Gastrocnemius medialis (tissue), 4 donors: Measurements from ENCODE around the gene CYFIP2.

Experiments used
- POLR2A ChIP-seq, 2 donors: fragments of 450-650 bp; IDR thresholded peaks; one replicate each; pipeline ENCODE4 v1.6.1; 2017; ENCODE audit warnings: antibody characterized with exemption in 2 of 2, mild to moderate bottlenecking in 2 of 2, moderate library complexity in 2 of 2
- TF ChIP-seq, protein P1 (sequence below), 5 experiments: fragments of 450-650 bp in 3 of 5; fragments of 200-600 bp in 2 of 5; sonication (generic) in 2 of 5; IDR thresholded peaks in 4 of 5; conservative IDR thresholded peaks in 1 of 5; 1 replicate in 4 of 5; 2 replicates in 1 of 5; pipeline ENCODE4 v1.5.1; 2016 to 2019; ENCODE audit warnings: antibody characterized with exemption in 5 of 5, mild to moderate bottlenecking in 3 of 5, moderate library complexity in 3 of 5

GRCh38 chr5:157300564-157300963, 34.6 kb downstream of the CYFIP2 start:
- TF ChIP-seq, protein P1, sequence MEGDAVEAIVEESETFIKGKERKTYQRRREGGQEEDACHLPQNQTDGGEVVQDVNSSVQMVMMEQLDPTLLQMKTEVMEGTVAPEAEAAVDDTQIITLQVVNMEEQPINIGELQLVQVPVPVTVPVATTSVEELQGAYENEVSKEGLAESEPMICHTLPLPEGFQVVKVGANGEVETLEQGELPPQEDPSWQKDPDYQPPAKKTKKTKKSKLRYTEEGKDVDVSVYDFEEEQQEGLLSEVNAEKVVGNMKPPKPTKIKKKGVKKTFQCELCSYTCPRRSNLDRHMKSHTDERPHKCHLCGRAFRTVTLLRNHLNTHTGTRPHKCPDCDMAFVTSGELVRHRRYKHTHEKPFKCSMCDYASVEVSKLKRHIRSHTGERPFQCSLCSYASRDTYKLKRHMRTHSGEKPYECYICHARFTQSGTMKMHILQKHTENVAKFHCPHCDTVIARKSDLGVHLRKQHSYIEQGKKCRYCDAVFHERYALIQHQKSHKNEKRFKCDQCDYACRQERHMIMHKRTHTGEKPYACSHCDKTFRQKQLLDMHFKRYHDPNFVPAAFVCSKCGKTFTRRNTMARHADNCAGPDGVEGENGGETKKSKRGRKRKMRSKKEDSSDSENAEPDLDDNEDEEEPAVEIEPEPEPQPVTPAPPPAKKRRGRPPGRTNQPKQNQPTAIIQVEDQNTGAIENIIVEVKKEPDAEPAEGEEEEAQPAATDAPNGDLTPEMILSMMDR (IDR thresholded peaks at IDR 0.05 in 4 of 5, conservative IDR thresholded peaks at IDR 0.05 in 1 of 5) = no peak
- TF ChIP-seq POLR2A (IDR thresholded peaks at IDR 0.05) = no peak
